ENCODE measurements around the gene WDR82. TPM values are rescaled to one million over a fixed set of nuclear protein-coding genes. Genes with fewer than 3 reads are reported as not detected.

The WDR82 gene
- total RNA-seq, 4 donors from 2014 or later = 49.5 to 60.3 (median 56.3) TPM

DNA sequence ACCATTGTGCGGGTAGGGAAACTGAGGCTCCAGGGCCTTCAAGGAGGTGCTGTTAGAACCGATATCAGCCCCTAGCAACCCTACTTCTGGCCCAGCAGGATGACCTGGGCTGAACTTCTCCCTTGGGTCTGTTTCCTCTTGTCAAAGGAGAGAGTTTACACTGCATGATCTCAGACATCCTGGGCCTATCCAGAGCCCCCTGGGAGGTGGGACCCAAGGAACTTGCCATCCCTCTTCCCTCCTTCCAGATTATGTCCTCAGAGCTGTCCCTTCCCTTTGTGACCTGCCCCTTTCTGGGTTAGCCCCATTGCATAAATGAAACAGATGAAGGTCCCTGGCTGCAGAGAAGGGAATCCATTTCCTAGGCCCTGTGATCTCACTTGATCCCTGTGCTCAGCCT lies 25.4 kb upstream of the WDR82 start:
- intact Hi-C loops (cut with DNase I; ENCODE audit: low total_unique reads) = no loop called here
- WGBS, 2 donors = 94 to 95% methylated on average over 2 of the region's 2 CpGs
- H3K4me3 ChIP-seq (ENCODE audit: low read depth, poor library complexity, severe bottlenecking) = no peak overlapping the region
- DNase-seq (ENCODE audit: low spot score in 2 of 2) = no peak
- TF ChIP-seq POLR2A (IDR thresholded peaks at IDR 0.05) = no peak
- TF ChIP-seq, protein P1, sequence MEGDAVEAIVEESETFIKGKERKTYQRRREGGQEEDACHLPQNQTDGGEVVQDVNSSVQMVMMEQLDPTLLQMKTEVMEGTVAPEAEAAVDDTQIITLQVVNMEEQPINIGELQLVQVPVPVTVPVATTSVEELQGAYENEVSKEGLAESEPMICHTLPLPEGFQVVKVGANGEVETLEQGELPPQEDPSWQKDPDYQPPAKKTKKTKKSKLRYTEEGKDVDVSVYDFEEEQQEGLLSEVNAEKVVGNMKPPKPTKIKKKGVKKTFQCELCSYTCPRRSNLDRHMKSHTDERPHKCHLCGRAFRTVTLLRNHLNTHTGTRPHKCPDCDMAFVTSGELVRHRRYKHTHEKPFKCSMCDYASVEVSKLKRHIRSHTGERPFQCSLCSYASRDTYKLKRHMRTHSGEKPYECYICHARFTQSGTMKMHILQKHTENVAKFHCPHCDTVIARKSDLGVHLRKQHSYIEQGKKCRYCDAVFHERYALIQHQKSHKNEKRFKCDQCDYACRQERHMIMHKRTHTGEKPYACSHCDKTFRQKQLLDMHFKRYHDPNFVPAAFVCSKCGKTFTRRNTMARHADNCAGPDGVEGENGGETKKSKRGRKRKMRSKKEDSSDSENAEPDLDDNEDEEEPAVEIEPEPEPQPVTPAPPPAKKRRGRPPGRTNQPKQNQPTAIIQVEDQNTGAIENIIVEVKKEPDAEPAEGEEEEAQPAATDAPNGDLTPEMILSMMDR (IDR thresholded peaks at IDR 0.05) = no peak

DNA sequence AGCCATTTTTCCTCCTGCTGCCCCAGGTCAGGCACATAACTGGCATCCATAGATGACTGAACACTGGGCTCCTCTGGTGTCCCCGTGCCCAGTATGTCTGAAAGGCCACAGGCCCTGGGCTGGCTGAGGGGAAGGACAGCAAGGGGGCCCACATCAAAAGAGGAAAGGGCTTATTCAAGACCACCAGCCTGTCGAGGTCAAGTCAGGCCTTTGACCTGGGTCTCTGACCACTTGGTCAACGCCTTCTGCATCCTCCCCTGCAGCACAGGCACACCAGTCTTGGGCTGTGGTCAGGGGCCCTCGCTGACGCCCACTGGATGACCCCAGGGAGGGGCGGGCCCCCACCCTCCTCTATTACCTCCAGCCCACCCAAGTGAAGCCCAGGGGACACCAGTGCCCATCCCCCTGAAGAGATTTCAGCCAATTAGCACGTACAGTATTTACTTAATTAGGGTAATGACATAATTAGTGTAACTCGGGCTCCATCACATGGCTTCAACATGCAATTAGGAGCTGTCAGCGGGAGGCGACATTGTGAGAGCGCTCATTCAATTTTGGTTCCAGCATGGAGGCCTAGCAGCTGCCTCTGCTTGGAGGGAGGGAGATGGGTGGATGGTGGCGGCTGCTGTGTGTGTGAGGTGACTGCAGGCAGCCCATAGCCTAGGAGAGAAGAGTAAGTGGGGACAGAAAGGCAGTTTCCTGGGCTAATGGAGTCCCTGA lies 24.1 kb upstream of the WDR82 start:
- WGBS, 2 donors = 81 to 89% methylated on average over 12 of the region's 12 CpGs
- TF ChIP-seq POLR2A (IDR thresholded peaks at IDR 0.05) = no peak
- TF ChIP-seq, protein P1 (IDR thresholded peaks at IDR 0.05) = no peak
- H3K4me3 ChIP-seq (ENCODE audit: low read depth, poor library complexity, severe bottlenecking) = no peak overlapping the region
- DNase-seq (ENCODE audit: low spot score in 2 of 2) = no peak
- intact Hi-C loops (cut with DNase I; ENCODE audit: low total_unique reads) = no loop called here

DNA sequence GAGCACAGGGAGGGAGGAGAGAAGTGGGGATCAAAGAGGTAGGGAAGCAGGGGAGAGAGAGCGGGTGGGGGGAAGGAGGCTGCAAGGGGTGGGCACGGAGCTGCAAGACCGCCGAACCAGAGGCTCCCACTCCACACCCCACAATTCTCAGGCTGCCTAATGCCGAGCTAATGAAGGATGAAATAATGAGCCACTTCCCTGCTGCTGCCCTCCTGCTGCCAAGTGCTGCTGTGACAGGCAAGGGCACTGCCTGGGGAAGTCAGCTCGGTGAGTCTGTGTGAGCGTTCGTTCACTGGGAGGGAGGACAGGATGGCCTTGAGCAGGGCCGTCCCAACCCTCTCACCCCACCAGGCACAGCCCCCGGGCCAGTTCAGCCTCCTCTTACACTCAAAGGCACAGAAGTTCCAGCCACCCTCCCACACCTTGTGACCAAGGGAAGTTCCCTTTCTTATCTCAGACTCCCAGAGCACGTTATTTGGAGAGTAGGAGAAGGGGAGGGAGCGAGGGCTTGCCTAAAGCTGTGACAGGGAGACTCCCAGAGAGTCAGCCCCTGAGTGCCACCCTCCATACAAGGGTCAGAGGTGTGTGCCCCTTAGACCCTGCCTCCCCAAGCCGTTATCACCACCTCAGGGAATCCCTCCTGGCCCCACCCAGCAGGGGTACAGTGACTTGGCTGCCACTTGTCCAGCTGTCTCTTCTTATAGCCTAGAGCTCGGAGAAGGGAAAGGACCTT lies 21.6 kb upstream of the WDR82 start:
- TF ChIP-seq, protein P1 (IDR thresholded peaks at IDR 0.05) = no peak
- no peak for TF ChIP-seq POLR2A (IDR thresholded peaks at IDR 0.05)
- H3K4me3 ChIP-seq (ENCODE audit: low read depth, poor library complexity, severe bottlenecking) = no peak overlapping the region
- DNase-seq (ENCODE audit: low spot score in 2 of 2) = no peak
- intact Hi-C loops (cut with DNase I; ENCODE audit: low total_unique reads) = no loop called here
- WGBS, 2 donors = 33 to 47% methylated on average over 14 of the region's 14 CpGs

DNA sequence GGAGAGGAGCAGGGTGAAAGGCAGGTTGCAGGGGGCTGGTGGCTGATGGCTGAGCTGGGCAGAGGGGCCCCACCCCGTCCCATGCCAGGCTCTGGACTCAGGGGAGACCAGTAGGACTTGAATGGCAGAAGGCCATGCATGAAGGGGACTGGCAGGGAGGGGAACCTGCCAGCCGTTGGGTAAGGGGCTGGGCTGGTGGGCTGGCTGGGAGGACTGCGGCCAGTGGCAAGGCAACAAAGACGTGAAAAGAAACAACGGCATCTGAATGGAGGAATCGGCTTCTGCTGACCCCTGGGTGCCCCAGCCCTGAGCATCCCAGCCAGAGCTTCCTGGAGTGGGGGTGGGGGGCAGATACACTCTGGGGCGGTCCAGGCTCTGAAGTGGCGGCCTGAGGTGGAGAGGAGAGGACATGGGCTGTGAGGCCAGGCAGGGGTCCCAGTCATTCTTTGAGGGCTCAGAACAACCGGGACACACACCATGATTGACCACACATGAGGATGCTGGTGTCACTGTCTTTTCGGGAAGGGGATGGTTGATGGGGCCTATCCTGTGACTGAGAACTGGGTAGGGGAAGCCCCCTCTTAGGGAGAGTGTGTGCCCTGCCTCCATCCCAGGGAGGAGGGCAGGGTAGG lies 20.9 kb upstream of the WDR82 start:
- H3K4me3 ChIP-seq (ENCODE audit: low read depth, poor library complexity, severe bottlenecking) = no peak overlapping the region
- intact Hi-C loops (cut with DNase I; ENCODE audit: low total_unique reads) = no loop called here
- WGBS, 2 donors = 58 to 64% methylated on average over 10 of the region's 10 CpGs
- TF ChIP-seq POLR2A (IDR thresholded peaks at IDR 0.05) = no peak
- TF ChIP-seq, protein P1 (IDR thresholded peaks at IDR 0.05) = no peak
- no peak for DNase-seq (ENCODE audit: low spot score in 2 of 2)

DNA sequence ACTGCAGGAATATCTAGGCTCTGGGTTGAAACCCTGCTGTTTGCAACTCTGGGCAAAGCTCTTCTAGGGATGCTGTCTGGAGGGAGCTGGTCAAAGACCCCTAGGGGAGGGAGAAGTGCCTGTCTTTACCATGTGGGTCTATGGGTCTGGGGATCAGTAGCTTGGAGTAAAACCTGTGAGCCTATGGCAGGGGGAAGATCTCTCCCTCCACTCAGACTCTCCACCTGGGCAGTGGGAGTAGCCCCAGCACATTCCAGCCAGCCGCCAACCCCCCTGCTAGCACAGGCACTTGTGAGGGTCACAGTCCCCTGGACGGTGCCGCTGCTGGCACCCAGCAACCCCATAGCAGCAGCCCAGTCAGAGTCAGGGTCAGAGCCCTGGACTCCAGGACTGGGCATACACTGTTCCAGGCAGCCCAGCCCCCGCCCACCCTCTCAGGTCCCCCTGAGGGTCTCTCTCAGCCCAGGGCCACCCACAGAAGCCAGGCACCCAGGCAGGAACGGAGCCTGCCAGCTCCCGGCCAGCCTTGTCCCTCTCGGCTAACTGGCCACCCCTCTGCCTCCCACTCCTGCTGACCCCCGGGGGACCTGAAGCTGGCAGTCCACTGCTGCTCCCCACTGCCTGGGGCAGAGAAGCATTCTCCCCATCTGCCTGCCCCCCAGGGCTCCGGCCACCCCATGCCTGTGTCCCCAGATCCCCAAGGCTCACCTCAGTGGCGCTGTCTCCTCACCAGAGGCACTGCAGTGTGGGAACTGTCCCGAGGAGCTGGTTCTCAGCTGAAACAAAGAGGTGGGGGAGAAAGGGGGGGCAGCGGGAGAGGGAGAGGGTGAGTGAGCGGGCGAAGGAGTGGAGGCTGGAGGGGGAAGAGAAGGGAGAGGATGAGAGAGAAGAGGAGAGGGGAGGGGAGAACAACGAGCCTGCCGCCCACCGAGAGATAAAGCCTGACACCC lies 20.0 kb upstream of the WDR82 start:
- DNase-seq (ENCODE audit: low spot score in 2 of 2) = no peak
- no peak for TF ChIP-seq POLR2A (IDR thresholded peaks at IDR 0.05)
- TF ChIP-seq, protein P1 (IDR thresholded peaks at IDR 0.05) = no peak
- no peak overlapping the region for H3K4me3 ChIP-seq (ENCODE audit: low read depth, poor library complexity, severe bottlenecking)
- 38 to 51% methylated on average over 15 to 16 of the region's 17 CpGs for WGBS, 2 donors
- intact Hi-C loops (cut with DNase I; ENCODE audit: low total_unique reads) = no loop called here
